HEK293 (cell line): ENCODE measurements around the gene LAMC2.

ENCODE experiments used
- CTCF ChIA-PET: fragments of 350-600 bp; formaldehyde crosslinking; extraction: SDS; loops from one replicate; lab custom pipeline; 2021; ENCODE audit warnings: antibody characterized with exemption; lab: Yijun Ruan, JAX
- POLR2A ChIA-PET: fragments of 300-600 bp; formaldehyde crosslinking; extraction: SDS; loops from one replicate; lab custom pipeline; 2020; ENCODE audit warnings: antibody characterized with exemption, inconsistent platforms; lab: Yijun Ruan, JAX
- H3K27ac ChIP-seq: fragments of 200-500 bp; sonication (Bioruptor generic); 2 replicates; pipeline ENCODE4 v1.5.1; 2014; ENCODE audit warnings: low read depth, low read length, control low read depth, inconsistent platforms; ENCODE audit errors: extremely low read depth
- H3K36me3 ChIP-seq, 2 experiments: fragments of 200-500 bp in 1 of 2; sonication (Bioruptor generic) in 1 of 2; 1 replicate in 1 of 2; 2 replicates in 1 of 2; pipeline ENCODE4 v1.5.1; 2014 to 2017; ENCODE audit warnings: inconsistent platforms in 2 of 2, low read length in 2 of 2; ENCODE audit not compliant: control insufficient read depth in 2 of 2, insufficient read depth in 1 of 2
- H3K4me1 ChIP-seq: fragments of 200-500 bp; sonication (Bioruptor generic); 2 replicates; pipeline ENCODE4 v1.5.1; 2014; ENCODE audit warnings: mild to moderate bottlenecking, low read length, inconsistent platforms; ENCODE audit not compliant: control insufficient read depth, insufficient read depth
- H3K4me3 ChIP-seq: 2 replicates; pipeline ENCODE4 v1.5.1; 2011; ENCODE audit warnings: low read depth, mild to moderate bottlenecking, control low read depth, low read length, moderate library complexity
- H3K9me3 ChIP-seq: fragments of 200-500 bp; sonication (Bioruptor generic); 2 replicates; pipeline ENCODE4 v1.5.1; 2014; ENCODE audit warnings: low read depth, low read length, inconsistent platforms; ENCODE audit not compliant: control insufficient read depth, insufficient read depth
- EGR2 ChIP-seq: fragments of 450-650 bp; formaldehyde crosslinking; IDR thresholded peaks from 2 replicates; pipeline ENCODE4 v1.5.1; 2016; ENCODE audit warnings: low read depth, missing biosample characterization, missing genetic modification characterization
- FEZF1 ChIP-seq: fragments of 450-650 bp; formaldehyde crosslinking; IDR thresholded peaks from 2 replicates; pipeline ENCODE4 v1.5.1; 2016; ENCODE audit warnings: missing biosample characterization, missing genetic modification characterization
- HOXA7 ChIP-seq: sonication (generic); formaldehyde crosslinking; IDR thresholded peaks from 2 replicates; pipeline ENCODE4 v1.8.1; 2022; ENCODE audit warnings: missing genetic modification reagents, borderline replicate concordance
- HOXD13 ChIP-seq: sonication (generic); formaldehyde crosslinking; IDR thresholded peaks from 2 replicates; pipeline ENCODE4 v1.8.0; 2022; ENCODE audit warnings: missing genetic modification reagents, borderline replicate concordance
- KLF16 ChIP-seq: fragments of 450-650 bp; formaldehyde crosslinking; IDR thresholded peaks from 2 replicates; pipeline ENCODE4 v1.5.1; 2017; ENCODE audit warnings: missing biosample characterization, missing genetic modification characterization
- MZF1 ChIP-seq: fragments of 450-650 bp; formaldehyde crosslinking; IDR thresholded peaks from 2 replicates; pipeline ENCODE4 v1.5.1; 2017; ENCODE audit warnings: missing biosample characterization, missing genetic modification characterization, borderline replicate concordance
- OSR2 ChIP-seq: fragments of 450-650 bp; formaldehyde crosslinking; IDR thresholded peaks from 2 replicates; pipeline ENCODE4 v1.5.1; 2016; ENCODE audit warnings: missing biosample characterization, missing genetic modification characterization
- TRIM28 ChIP-seq: IDR thresholded peaks from 2 replicates; pipeline ENCODE4 v1.6.1; 2011; ENCODE audit warnings: low read length, control low read depth, borderline replicate concordance
- ZBTB8A ChIP-seq: fragments of 450-650 bp; formaldehyde crosslinking; IDR thresholded peaks from 2 replicates; pipeline ENCODE4 v1.5.1; 2016; ENCODE audit warnings: missing biosample characterization, missing genetic modification characterization
- ZFHX2 ChIP-seq: fragments of 450-650 bp; formaldehyde crosslinking; conservative IDR thresholded peaks from 2 replicates; pipeline ENCODE4 v1.5.1; 2016; ENCODE audit warnings: missing biosample characterization, missing genetic modification characterization
- ZFP41 ChIP-seq: fragments of 450-650 bp; formaldehyde crosslinking; IDR thresholded peaks from 2 replicates; pipeline ENCODE4 v1.5.1; 2016; ENCODE audit warnings: missing biosample characterization, missing genetic modification characterization, borderline replicate concordance
- ZIC2 ChIP-seq: fragments of 450-650 bp; formaldehyde crosslinking; IDR thresholded peaks from 2 replicates; pipeline ENCODE4 v1.5.1; 2016; ENCODE audit warnings: missing biosample characterization, missing genetic modification characterization
- ZNF138 ChIP-seq: fragments of 450-650 bp; formaldehyde crosslinking; IDR thresholded peaks from 2 replicates; pipeline ENCODE4 v1.5.1; 2016; ENCODE audit warnings: missing biosample characterization, missing genetic modification characterization, borderline replicate concordance
- ZNF23 ChIP-seq: fragments of 450-650 bp; formaldehyde crosslinking; IDR thresholded peaks from 2 replicates; pipeline ENCODE4 v1.5.1; 2016; ENCODE audit warnings: missing biosample characterization, missing genetic modification characterization, borderline replicate concordance
- ZNF248 ChIP-seq: fragments of 450-650 bp; formaldehyde crosslinking; IDR thresholded peaks from 2 replicates; pipeline ENCODE4 v1.5.1; 2017; ENCODE audit warnings: missing biosample characterization, missing genetic modification characterization
- ZNF302 ChIP-seq: fragments of 450-650 bp; formaldehyde crosslinking; IDR thresholded peaks from 2 replicates; pipeline ENCODE4 v1.5.1; 2016; ENCODE audit warnings: missing biosample characterization, missing genetic modification characterization, low read depth
- ZNF354C ChIP-seq: fragments of 450-650 bp; formaldehyde crosslinking; IDR thresholded peaks from 2 replicates; pipeline ENCODE4 v1.5.1; 2016; ENCODE audit warnings: missing biosample characterization, missing genetic modification characterization, low read depth, borderline replicate concordance
- ZNF366 ChIP-seq: fragments of 450-650 bp; formaldehyde crosslinking; conservative IDR thresholded peaks from 2 replicates; pipeline ENCODE4 v1.5.1; 2016; ENCODE audit warnings: missing biosample characterization, missing genetic modification characterization
- ZNF423 ChIP-seq: fragments of 450-650 bp; formaldehyde crosslinking; IDR thresholded peaks from 2 replicates; pipeline ENCODE4 v1.5.1; 2016; ENCODE audit warnings: missing biosample characterization, missing genetic modification characterization
- ZNF514 ChIP-seq: fragments of 450-650 bp; formaldehyde crosslinking; IDR thresholded peaks from 2 replicates; pipeline ENCODE4 v1.5.1; 2016; ENCODE audit warnings: missing biosample characterization, missing genetic modification characterization
- ZNF529 ChIP-seq: fragments of 450-650 bp; formaldehyde crosslinking; IDR thresholded peaks from 2 replicates; pipeline ENCODE4 v1.5.1; 2017; ENCODE audit warnings: missing genetic modification characterization, missing biosample characterization; ENCODE audit not compliant: insufficient replicate concordance
- ZNF777 ChIP-seq: fragments of 450-650 bp; formaldehyde crosslinking; IDR thresholded peaks from 2 replicates; pipeline ENCODE4 v1.5.1; 2017; ENCODE audit warnings: missing biosample characterization, missing genetic modification characterization, borderline replicate concordance
- TF ChIP-seq, protein P1 (sequence below): fragments of 450-650 bp; formaldehyde crosslinking; IDR thresholded peaks from 2 replicates; pipeline ENCODE4 v1.5.1; 2016; ENCODE audit warnings: missing biosample characterization, missing genetic modification characterization
- TF ChIP-seq, protein P2 (sequence below): fragments of 450-650 bp; formaldehyde crosslinking; IDR thresholded peaks from 2 replicates; pipeline ENCODE4 v1.5.1; 2016; ENCODE audit warnings: missing biosample characterization, missing genetic modification characterization
- TF ChIP-seq, protein P3 (sequence below): fragments of 450-650 bp; formaldehyde crosslinking; IDR thresholded peaks from 2 replicates; pipeline ENCODE4 v1.5.1; 2016; ENCODE audit warnings: missing biosample characterization, missing genetic modification characterization
- TF ChIP-seq, protein P4 (sequence below): fragments of 450-650 bp; formaldehyde crosslinking; IDR thresholded peaks from 2 replicates; pipeline ENCODE4 v1.5.1; 2016; ENCODE audit warnings: missing biosample characterization, missing genetic modification characterization, borderline replicate concordance

The LAMC2 gene

DNA sequence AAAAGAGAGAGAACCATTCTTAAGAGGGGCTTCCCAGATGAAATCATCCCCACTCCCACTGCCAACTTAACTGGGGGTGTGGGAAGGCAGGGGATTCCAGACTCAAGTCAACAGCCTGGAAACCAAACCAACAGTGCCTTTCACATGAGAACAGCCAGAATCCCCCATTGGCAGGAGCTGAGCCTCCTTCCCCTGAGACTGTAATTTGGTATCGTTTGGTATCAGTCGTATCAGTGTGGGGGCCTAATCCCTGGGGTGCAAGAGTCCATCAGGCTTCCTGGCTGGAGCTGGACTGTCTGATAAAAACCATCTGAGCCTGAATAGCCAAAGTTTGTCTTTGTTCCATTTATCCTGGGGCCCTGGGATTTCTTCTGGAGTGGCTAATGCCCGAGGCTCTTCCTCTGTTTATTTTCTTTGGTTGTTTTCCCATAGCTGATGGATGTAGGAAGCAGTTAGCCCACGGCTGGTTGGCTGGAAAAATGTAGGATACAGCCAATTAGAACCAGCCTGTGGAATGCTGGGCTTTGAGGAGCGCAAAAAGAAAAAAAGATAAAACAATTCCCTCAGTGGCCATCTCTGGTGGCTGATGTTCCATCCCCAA, 84.6 kb downstream of the LAMC2 start:
- peak overlapping the region; percentile 51 for H3K27ac ChIP-seq
- peaks cover 8% of the 10 kb centered on the region for H3K4me1 ChIP-seq
- no peak overlapping the region for H3K4me3 ChIP-seq
- CTCF ChIA-PET = interaction anchor here (0.6 to 3.2 kb wide), 4 partner anchors 9 to 483 kb away, joined by 3 to 11 read pairs (median 4); no protein-coding TSS in a partner anchor
- no peaks in the 10 kb centered on the region for H3K9me3 ChIP-seq
- H3K36me3 ChIP-seq = no peaks in the 10 kb centered on the region
- POLR2A ChIA-PET = interaction anchor here (0.5 to 0.8 kb wide), 2 partner anchors 36 to 326 kb away, joined by 3 read pairs; no protein-coding TSS in a partner anchor
- TF ChIP-seq TRIM28 (peak; percentile 55; the same call in 1 of the 2 replicates), ZNF23 (tag by site-specific recombination) (no peak), ZNF529 (tag by site-specific recombination) (no peak), ZNF302 (no peak), ZBTB8A (tag by site-specific recombination) (peak; percentile 16; the same call in 1 of the 2 replicates), ZNF354C (tag by site-specific recombination) (no peak), ZIC2 (peak; percentile 86), ZNF423 (tag by site-specific recombination) (no peak), ZNF248 (tag by site-specific recombination) (no peak), ZNF514 (tag by site-specific recombination) (no peak), EGR2 (no peak), MZF1 (tag by site-specific recombination) (peak; percentile 65; the same call in 1 of the 2 replicates), ZFHX2 (tag by site-specific recombination) (peak; percentile 33), HOXD13 (CRISPR knock-in tag) (no peak), ZFP41 (tag by site-specific recombination) (no peak), ZNF138 (tag by site-specific recombination) (no peak), OSR2 (tag by site-specific recombination) (peak; percentile 44; the same call in 1 of the 2 replicates), ZNF777 (tag by site-specific recombination) (no peak), KLF16 (tag by site-specific recombination) (no peak), ZNF366 (tag by site-specific recombination) (no peak), FEZF1 (tag by site-specific recombination) (peak; percentile 63), HOXA7 (CRISPR knock-in tag) (no peak)
- TF ChIP-seq, protein P1, sequence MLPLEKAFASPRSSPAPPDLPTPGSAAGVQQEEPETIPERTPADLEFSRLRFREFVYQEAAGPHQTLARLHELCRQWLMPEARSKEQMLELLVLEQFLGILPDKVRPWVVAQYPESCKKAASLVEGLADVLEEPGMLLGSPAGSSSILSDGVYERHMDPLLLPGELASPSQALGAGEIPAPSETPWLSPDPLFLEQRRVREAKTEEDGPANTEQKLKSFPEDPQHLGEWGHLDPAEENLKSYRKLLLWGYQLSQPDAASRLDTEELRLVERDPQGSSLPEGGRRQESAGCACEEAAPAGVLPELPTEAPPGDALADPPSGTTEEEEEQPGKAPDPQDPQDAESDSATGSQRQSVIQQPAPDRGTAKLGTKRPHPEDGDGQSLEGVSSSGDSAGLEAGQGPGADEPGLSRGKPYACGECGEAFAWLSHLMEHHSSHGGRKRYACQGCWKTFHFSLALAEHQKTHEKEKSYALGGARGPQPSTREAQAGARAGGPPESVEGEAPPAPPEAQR (tag by site-specific recombination) = no peak
- TF ChIP-seq, protein P2, sequence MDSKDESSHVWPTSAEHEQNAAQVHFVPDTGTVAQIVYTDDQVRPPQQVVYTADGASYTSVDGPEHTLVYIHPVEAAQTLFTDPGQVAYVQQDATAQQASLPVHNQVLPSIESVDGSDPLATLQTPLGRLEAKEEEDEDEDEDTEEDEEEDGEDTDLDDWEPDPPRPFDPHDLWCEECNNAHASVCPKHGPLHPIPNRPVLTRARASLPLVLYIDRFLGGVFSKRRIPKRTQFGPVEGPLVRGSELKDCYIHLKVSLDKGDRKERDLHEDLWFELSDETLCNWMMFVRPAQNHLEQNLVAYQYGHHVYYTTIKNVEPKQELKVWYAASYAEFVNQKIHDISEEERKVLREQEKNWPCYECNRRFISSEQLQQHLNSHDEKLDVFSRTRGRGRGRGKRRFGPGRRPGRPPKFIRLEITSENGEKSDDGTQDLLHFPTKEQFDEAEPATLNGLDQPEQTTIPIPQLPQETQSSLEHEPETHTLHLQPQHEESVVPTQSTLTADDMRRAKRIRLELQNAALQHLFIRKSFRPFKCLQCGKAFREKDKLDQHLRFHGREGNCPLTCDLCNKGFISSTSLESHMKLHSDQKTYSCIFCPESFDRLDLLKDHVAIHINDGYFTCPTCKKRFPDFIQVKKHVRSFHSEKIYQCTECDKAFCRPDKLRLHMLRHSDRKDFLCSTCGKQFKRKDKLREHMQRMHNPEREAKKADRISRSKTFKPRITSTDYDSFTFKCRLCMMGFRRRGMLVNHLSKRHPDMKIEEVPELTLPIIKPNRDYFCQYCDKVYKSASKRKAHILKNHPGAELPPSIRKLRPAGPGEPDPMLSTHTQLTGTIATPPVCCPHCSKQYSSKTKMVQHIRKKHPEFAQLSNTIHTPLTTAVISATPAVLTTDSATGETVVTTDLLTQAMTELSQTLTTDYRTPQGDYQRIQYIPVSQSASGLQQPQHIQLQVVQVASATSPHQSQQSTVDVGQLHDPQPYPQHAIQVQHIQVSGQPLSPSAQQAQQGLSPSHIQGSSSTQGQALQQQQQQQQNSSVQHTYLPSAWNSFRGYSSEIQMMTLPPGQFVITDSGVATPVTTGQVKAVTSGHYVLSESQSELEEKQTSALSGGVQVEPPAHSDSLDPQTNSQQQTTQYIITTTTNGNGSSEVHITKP (tag by site-specific recombination) = peak; percentile 64
- TF ChIP-seq, protein P3, sequence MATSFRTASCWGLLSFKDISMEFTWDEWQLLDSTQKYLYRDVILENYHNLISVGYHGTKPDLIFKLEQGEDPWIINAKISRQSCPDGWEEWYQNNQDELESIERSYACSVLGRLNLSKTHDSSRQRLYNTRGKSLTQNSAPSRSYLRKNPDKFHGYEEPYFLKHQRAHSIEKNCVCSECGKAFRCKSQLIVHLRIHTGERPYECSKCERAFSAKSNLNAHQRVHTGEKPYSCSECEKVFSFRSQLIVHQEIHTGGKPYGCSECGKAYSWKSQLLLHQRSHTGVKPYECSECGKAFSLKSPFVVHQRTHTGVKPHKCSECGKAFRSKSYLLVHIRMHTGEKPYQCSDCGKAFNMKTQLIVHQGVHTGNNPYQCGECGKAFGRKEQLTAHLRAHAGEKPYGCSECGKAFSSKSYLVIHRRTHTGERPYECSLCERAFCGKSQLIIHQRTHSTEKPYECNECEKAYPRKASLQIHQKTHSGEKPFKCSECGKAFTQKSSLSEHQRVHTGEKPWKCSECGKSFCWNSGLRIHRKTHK (tag by site-specific recombination) = no peak
- TF ChIP-seq, protein P4, sequence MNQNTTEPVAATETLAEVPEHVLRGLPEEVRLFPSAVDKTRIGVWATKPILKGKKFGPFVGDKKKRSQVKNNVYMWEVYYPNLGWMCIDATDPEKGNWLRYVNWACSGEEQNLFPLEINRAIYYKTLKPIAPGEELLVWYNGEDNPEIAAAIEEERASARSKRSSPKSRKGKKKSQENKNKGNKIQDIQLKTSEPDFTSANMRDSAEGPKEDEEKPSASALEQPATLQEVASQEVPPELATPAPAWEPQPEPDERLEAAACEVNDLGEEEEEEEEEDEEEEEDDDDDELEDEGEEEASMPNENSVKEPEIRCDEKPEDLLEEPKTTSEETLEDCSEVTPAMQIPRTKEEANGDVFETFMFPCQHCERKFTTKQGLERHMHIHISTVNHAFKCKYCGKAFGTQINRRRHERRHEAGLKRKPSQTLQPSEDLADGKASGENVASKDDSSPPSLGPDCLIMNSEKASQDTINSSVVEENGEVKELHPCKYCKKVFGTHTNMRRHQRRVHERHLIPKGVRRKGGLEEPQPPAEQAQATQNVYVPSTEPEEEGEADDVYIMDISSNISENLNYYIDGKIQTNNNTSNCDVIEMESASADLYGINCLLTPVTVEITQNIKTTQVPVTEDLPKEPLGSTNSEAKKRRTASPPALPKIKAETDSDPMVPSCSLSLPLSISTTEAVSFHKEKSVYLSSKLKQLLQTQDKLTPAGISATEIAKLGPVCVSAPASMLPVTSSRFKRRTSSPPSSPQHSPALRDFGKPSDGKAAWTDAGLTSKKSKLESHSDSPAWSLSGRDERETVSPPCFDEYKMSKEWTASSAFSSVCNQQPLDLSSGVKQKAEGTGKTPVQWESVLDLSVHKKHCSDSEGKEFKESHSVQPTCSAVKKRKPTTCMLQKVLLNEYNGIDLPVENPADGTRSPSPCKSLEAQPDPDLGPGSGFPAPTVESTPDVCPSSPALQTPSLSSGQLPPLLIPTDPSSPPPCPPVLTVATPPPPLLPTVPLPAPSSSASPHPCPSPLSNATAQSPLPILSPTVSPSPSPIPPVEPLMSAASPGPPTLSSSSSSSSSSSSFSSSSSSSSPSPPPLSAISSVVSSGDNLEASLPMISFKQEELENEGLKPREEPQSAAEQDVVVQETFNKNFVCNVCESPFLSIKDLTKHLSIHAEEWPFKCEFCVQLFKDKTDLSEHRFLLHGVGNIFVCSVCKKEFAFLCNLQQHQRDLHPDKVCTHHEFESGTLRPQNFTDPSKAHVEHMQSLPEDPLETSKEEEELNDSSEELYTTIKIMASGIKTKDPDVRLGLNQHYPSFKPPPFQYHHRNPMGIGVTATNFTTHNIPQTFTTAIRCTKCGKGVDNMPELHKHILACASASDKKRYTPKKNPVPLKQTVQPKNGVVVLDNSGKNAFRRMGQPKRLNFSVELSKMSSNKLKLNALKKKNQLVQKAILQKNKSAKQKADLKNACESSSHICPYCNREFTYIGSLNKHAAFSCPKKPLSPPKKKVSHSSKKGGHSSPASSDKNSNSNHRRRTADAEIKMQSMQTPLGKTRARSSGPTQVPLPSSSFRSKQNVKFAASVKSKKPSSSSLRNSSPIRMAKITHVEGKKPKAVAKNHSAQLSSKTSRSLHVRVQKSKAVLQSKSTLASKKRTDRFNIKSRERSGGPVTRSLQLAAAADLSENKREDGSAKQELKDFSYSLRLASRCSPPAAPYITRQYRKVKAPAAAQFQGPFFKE (tag by site-specific recombination) = no peak
